ENCODE measurements around the gene POC1B. TPM values are rescaled to one million over a fixed set of nuclear protein-coding genes. Genes with fewer than 3 reads are reported as not detected.
A peak's percentile ranks its signal among the peaks of the same experiment; 100 is the strongest.

POC1B gene
- 11.9 to 16.4 TPM (median 15.4 TPM) in 3 replicates for polyA plus RNA-seq
- 22.2 TPM for polyA plus RNA-seq (2011; ENCODE audit: low read depth)
- polyA plus RNA-seq (2011; cell fraction: cytosol; rRNA removed) = 11.9 and 29.2 TPM in 2 replicates
- 11.5 and 14.3 TPM in 2 replicates for polyA plus RNA-seq (2011; cell fraction: nucleus; rRNA removed)
- polyA plus RNA-seq (2012; ENCODE audit: low replicate concordance) = 10.2 and 11.4 TPM in 2 replicates
- polyA minus RNA-seq = 14.8 to 30.6 TPM (median 18.5 TPM) in 3 replicates
- 11.7 TPM for polyA minus RNA-seq (2011; cell fraction: cytosol; rRNA and poly(A)+ RNA removed)
- 14.1 and 31.4 TPM in 2 replicates for polyA minus RNA-seq (2011; cell fraction: nucleus; rRNA and poly(A)+ RNA removed)

DNA sequence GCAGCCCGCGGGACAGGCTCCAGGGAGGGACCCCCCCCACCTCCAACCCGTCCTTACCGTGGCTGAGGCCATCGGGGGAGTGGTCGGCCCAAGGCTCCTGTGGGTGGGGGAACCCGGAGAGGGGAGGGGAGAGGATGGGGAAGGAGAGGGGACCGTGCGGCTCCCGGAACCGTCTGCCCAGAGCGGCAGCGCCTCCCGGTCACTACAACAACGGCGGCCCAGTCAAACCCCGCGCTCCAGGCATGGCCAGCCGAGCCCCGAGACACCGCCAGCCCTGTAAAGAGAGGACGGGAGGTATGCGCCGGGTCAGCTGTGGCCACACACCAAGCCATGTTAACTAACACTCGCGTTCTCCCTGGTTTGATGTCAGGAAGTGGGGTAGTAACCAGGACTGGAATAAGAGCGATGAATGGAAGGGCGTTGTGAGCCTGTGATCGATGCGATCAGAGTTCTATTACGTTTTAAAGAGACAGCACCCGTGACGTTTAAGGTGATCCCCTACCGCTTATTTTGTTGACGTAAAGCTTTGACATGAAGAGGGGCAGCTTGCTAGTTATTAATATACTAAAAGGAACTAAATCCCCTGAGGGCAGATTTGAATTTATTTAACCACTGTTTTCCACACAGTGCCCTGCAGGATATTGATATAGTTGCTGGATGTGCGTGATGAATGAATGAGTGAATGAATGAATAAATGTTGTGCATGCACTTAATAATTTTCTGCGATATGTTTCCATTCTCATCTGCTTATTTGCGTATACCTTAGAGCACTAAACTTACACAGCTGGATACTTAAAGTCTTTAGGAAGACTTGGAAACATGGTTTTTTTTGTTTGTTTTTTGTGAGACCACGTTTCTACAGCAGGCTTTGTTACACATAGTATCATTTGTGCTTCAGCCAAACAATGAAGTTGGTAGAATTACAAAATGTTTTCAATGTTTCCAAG, at the start of gene POC1B:
Gene POC1B, minus strand, starts transcription at position 224 of the 947 bp plus-strand sequence. Its CDS starts 152 bp downstream, at position 72.
- peaks cover 33% of the 10 kb centered on the region for H3K79me2 ChIP-seq (ENCODE audit: control insufficient read depth, insufficient read depth, low read length)
- dilution Hi-C loops (cut with MboI; ENCODE audit: extremely low pct_ligation_motif_present, low sequenced_read_pairs) = no loop called here
- FAIRE-seq = peak; percentile 51

DNA sequence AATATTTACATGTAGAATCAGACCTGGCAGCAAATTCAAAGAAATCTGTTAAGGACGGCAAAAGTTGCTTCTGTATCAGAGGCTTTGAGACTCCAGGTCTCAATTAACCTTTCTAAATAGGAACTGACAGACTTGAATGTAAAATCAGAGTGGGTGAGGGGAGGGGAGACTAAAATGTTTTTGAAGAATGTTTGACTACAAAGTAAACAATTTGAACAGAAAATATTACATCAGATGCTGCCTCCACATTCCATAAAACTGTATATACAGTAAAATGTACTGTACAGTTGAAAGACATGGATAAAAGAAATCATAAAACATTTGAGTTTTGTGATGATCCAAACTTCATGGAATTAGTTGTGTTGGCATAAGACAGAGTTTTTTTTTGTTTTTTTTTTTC, 49.5 kb upstream of the POC1B start:
- DNase-seq (ENCODE audit: low read depth, low spot score) = no peak
- Histone ChIP-seq H3K27me3 (ENCODE audit: control insufficient read depth, extremely low read depth, insufficient read depth, low read length) (no peaks in the 10 kb centered on the region), H4K20me1 (ENCODE audit: control insufficient read depth, extremely low read depth, insufficient read depth, low read length) (no peaks in the 10 kb centered on the region), H3K27ac (ENCODE audit: control insufficient read depth, insufficient read depth, low read length) (no peak overlapping the region), H3K79me2 (ENCODE audit: control insufficient read depth, insufficient read depth, low read length) (no peaks in the 10 kb centered on the region), H3K4me2 (ENCODE audit: control insufficient read depth, extremely low read depth, insufficient read depth, low read depth, low read length) (no peak overlapping the region), H3K4me1 (ENCODE audit: control insufficient read depth, extremely low read depth, insufficient read depth, low read length) (peaks cover 5% of the 10 kb centered on the region), H3K9ac (ENCODE audit: control insufficient read depth, extremely low read depth, insufficient read depth, low read length) (no peak overlapping the region), H3K9me1 (ENCODE audit: control insufficient read depth, extremely low read depth, insufficient read depth, low read length) (no peaks in the 10 kb centered on the region), H3K9me3 (ENCODE audit: control insufficient read depth, low read depth, low read length) (no peaks in the 10 kb centered on the region), H2AFZ (ENCODE audit: control insufficient read depth, low read length) (no peak overlapping the region), H3K36me3 (ENCODE audit: control insufficient read depth in 2 of 2, extremely low read depth in 1 of 2, insufficient read depth in 2 of 2, low read length in 2 of 2) (no peaks in the 10 kb centered on the region), H3K4me3 (ENCODE audit: control insufficient read depth in 2 of 3, extremely low read depth in 1 of 3, insufficient read depth in 2 of 3, low read depth in 1 of 3, low read length in 3 of 3) (no peak overlapping the region)
- no peak for FAIRE-seq
- no peak for TF ChIP-seq EZH2 (IDR thresholded peaks at IDR 0.05; ENCODE audit: low read length)
- TF ChIP-seq, protein P1, sequence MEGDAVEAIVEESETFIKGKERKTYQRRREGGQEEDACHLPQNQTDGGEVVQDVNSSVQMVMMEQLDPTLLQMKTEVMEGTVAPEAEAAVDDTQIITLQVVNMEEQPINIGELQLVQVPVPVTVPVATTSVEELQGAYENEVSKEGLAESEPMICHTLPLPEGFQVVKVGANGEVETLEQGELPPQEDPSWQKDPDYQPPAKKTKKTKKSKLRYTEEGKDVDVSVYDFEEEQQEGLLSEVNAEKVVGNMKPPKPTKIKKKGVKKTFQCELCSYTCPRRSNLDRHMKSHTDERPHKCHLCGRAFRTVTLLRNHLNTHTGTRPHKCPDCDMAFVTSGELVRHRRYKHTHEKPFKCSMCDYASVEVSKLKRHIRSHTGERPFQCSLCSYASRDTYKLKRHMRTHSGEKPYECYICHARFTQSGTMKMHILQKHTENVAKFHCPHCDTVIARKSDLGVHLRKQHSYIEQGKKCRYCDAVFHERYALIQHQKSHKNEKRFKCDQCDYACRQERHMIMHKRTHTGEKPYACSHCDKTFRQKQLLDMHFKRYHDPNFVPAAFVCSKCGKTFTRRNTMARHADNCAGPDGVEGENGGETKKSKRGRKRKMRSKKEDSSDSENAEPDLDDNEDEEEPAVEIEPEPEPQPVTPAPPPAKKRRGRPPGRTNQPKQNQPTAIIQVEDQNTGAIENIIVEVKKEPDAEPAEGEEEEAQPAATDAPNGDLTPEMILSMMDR (optimal IDR thresholded peaks at IDR 0.05 in 1 of 3, IDR thresholded peaks at IDR 0.05 in 1 of 3, conservative IDR thresholded peaks at IDR 0.05 in 1 of 3; ENCODE audit: extremely low read depth in 1 of 3, insufficient read depth in 2 of 3, low read length in 3 of 3) = no peak
- dilution Hi-C loops (cut with MboI; ENCODE audit: extremely low pct_ligation_motif_present, low sequenced_read_pairs) = no loop called here

More for the DNA sequence above, at the start of gene POC1B:
- Histone ChIP-seq H3K9me3 (ENCODE audit: control insufficient read depth, low read depth, low read length) (no peaks in the 10 kb centered on the region), H3K4me1 (ENCODE audit: control insufficient read depth, extremely low read depth, insufficient read depth, low read length) (peaks cover 18% of the 10 kb centered on the region), H3K27me3 (ENCODE audit: control insufficient read depth, extremely low read depth, insufficient read depth, low read length) (no peaks in the 10 kb centered on the region), H4K20me1 (ENCODE audit: control insufficient read depth, extremely low read depth, insufficient read depth, low read length) (no peaks in the 10 kb centered on the region), H3K36me3 (ENCODE audit: control insufficient read depth in 2 of 2, extremely low read depth in 1 of 2, insufficient read depth in 2 of 2, low read length in 2 of 2) (no peaks in the 10 kb centered on the region), H3K4me2 (ENCODE audit: control insufficient read depth, extremely low read depth, insufficient read depth, low read depth, low read length) (peak within 1 kb of the TSS; percentile 98), H3K9ac (ENCODE audit: control insufficient read depth, extremely low read depth, insufficient read depth, low read length) (peak within 1 kb of the TSS; percentile 80), H2AFZ (ENCODE audit: control insufficient read depth, low read length) (peak within 1 kb of the TSS; percentile 100), H3K27ac (ENCODE audit: control insufficient read depth, insufficient read depth, low read length) (peak within 1 kb of the TSS; percentile 84), H3K4me3 (ENCODE audit: control insufficient read depth in 2 of 3, extremely low read depth in 1 of 3, insufficient read depth in 2 of 3, low read depth in 1 of 3, low read length in 3 of 3) (peak within 1 kb of the TSS; percentile 82 to 96 (median 90)), H3K9me1 (ENCODE audit: control insufficient read depth, extremely low read depth, insufficient read depth, low read length) (peaks cover 3% of the 10 kb centered on the region)
- DNase-seq (ENCODE audit: low read depth, low spot score) = no peak
- TF ChIP-seq EZH2 (IDR thresholded peaks at IDR 0.05; ENCODE audit: low read length) = no peak
- TF ChIP-seq, protein P1 (optimal IDR thresholded peaks at IDR 0.05 in 1 of 3, IDR thresholded peaks at IDR 0.05 in 1 of 3, conservative IDR thresholded peaks at IDR 0.05 in 1 of 3; ENCODE audit: extremely low read depth in 1 of 3, insufficient read depth in 2 of 3, low read length in 3 of 3) = peak in 1 of 3 experiments; percentile 0

All from keratinocyte (primary cell).